ENCODE data around the gene SCNM1.
"Not testable (repeated sequence)": the region's sequence is repeated elsewhere in the genome, so short reads cannot be mapped to it uniquely, and the experiment has no call there.

Gene SCNM1

DNA sequence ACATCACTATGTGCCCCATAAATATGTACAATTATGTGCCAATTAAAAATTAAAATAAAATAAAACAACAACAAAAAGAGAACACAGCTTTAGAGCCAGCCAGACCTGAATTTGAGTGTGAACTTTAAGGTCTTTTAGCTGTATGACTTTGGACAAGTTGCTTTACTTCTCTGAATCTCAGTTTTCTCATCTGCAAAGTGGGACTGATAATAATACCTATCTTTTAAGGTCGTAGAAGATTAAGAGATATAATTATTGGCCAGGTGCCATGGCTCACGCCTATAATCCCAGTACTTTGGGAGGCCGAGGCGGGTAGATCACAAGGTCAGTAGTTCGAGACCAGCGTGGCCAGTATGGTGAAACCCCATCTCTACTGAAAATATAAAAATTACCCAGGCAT, 27.4 kb downstream of the SCNM1 start:
- H3K4me3 ChIP-seq (ENCODE audit: low read depth, low read length) = no peak overlapping the region
- TF ChIP-seq CTCF (IDR thresholded peaks at IDR 0.05; ENCODE audit: low read depth, low read length, missing control alignments) = no peak
- DNase-seq (ENCODE audit: low read depth) = no peak
- in situ Hi-C loops (cut with HindIII; ENCODE audit: low sequenced_read_pairs) = no loop called here

- in situ Hi-C loops (cut with HindIII; ENCODE audit: low sequenced_read_pairs) = no loop called here
- DNase-seq (ENCODE audit: low read depth) = no peak
- no peak for TF ChIP-seq CTCF (IDR thresholded peaks at IDR 0.05; ENCODE audit: low read depth, low read length, missing control alignments)
- H3K4me3 ChIP-seq (ENCODE audit: low read depth, low read length) = no peak overlapping the region
Measured at GRCh38 chr1:151193856-151194255, 27.9 kb downstream of the SCNM1 start.

DNA sequence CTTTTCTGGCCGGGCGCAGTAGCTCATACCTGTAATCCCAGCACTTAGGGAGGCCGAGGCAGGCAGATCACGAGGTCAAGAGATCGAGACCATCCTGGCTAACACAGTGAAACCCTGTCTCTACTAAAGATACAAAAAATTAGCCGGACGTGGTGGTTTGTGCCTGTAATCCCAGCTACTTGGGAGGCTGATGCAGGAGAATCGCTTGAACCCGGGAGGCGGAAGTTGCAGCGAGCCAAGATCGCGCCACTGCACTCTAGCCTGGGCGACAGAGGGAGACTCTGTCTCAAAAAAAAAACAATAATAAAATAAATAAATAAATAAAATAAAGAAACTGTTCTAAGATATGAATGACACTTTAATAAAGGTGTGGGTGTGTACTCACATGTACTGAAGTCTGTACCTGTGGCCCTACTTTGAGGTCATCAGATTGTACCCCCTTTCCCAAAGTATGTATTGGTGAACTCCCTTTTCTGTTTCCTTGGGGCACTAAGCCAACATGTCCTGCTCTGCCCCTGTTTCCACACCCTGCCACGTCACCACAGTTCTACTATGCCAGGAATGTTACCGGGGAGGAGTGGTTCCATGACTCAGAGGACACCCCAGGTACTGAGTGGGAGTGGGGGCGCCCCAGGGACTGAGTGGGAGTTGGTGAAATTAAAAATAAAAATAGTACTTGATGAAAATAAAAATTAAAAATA, 29.1 kb downstream of the SCNM1 start:
- H3K4me3 ChIP-seq (ENCODE audit: low read depth, low read length); in situ Hi-C loops (cut with HindIII; ENCODE audit: low sequenced_read_pairs): not testable (repeated sequence)
- peak; percentile 66 for DNase-seq (ENCODE audit: low read depth)

- H3K4me3 ChIP-seq (ENCODE audit: low read depth, low read length) = no peak overlapping the region
- in situ Hi-C loops (cut with HindIII; ENCODE audit: low sequenced_read_pairs) = no loop called here
- peak; percentile 81 for DNase-seq (ENCODE audit: low read depth)
- peak; percentile 64 for TF ChIP-seq CTCF (IDR thresholded peaks at IDR 0.05; ENCODE audit: low read depth, low read length, missing control alignments)
Measured at GRCh38 chr1:151196292-151196800, 30.4 kb downstream of the SCNM1 start.

DNA sequence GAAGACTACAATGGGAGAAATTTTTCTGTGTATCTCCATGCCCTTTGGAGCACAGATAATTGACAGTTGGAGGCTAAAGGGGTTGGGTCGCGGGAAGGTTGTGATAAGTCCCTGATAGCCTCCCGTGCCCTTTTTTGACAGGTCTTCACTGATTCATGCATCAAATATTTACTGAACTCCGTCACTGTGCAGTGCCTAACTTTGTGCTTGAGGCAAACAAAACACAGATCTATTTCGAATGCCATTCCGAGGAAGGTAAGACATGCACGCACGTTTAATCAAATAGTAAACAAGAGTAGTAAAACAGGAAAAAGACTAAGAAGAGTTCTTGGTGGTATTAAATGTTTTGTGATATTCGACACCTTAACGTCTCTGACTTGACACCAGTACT, 31.9 kb downstream of the SCNM1 start:
- TF ChIP-seq CTCF (IDR thresholded peaks at IDR 0.05; ENCODE audit: low read depth, low read length, missing control alignments) = no peak
- no peak for DNase-seq (ENCODE audit: low read depth)
- peak overlapping the region; percentile 100 for H3K4me3 ChIP-seq (ENCODE audit: low read depth, low read length)
- in situ Hi-C loops (cut with HindIII; ENCODE audit: low sequenced_read_pairs) = no loop called here

DNA sequence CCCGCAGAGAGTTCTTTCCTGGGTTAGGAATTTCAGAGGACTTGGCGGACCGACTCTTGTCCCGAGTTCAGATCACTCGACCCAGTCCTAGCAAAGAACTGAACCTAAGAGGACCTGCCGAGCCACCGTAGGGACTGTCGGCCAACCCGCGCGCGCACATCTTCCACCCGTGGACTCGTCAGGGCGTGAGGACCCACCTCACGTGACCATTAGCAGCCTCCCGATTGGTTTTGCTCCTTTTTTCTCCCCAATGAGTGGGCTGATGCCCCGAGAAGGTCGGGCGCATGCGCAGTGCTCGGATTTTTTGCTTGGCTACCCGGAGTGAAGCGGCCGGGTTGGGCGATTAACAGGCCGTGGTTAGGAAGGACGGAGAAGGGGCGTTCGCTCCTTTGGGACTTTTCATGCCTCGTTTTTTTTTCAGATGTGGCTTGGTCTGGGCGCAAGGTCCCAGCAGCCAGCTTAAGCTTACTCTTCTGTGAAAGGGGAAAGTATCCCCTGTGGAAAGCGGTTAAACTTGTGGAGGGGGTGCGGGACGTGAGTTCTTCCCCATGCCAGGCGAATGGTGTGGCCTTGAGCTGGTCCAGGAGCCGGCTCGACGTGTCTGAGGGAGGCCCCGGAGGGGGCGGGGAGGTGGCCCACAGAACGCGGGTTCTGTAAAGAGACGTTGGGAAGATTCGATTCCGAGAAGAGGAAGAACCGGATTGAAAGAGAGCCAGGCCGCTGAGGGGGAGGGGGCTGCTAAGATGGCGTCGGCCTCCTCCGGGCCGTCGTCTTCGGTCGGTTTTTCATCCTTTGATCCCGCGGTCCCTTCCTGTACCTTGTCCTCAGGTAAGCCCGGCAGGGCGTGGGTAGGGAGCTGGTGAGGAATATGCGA, 32.5 kb downstream of the SCNM1 start, which contains the start of gene PIP5K1A:
PIP5K1A (plus strand) TSS at position 299 of the 874 bp plus-strand sequence; CDS start at position 744, 445 bp downstream.
- peak; percentile 95 for DNase-seq (ENCODE audit: low read depth)
- peak within 1 kb of the TSS; percentile 100 for H3K4me3 ChIP-seq (ENCODE audit: low read depth, low read length)
- TF ChIP-seq CTCF (IDR thresholded peaks at IDR 0.05; ENCODE audit: low read depth, low read length, missing control alignments) = no peak
- in situ Hi-C loops (cut with HindIII; ENCODE audit: low sequenced_read_pairs) = no loop called here
